Nephron (organoid): ENCODE measurements around the gene AIF1.

ENCODE experiments used
- H3K27ac Mint-ChIP-seq, 3 experiments: 2 replicates each; pipeline ENCODE4 v1.8.0; 2020; ENCODE audit warnings: mixed read lengths in 3 of 3, mild to moderate bottlenecking in 2 of 3, moderate library complexity in 1 of 3
- H3K27me3 Mint-ChIP-seq: 2 replicates; pipeline ENCODE4 v1.8.0; 2021; ENCODE audit warnings: low read depth, mild to moderate bottlenecking, moderate library complexity, mixed read lengths
- H3K36me3 Mint-ChIP-seq: 2 replicates; pipeline ENCODE4 v1.8.0; 2020; ENCODE audit warnings: low read depth, mixed read lengths
- H3K4me1 Mint-ChIP-seq: 2 replicates; pipeline ENCODE4 v1.8.0; 2020; ENCODE audit warnings: mixed read lengths
- H3K4me3 Mint-ChIP-seq, 3 experiments: 2 replicates each; pipeline ENCODE4 v1.8.0; 2020; ENCODE audit warnings: mild to moderate bottlenecking in 3 of 3, mixed read lengths in 3 of 3, moderate library complexity in 2 of 3
- H3K9me3 Mint-ChIP-seq: 2 replicates; pipeline ENCODE4 v1.8.0; 2020; ENCODE audit warnings: mixed read lengths
- TF ChIP-seq, protein P1 (sequence below), 3 experiments: fragments of 200-600 bp; sonication (generic); IDR thresholded peaks; one replicate each; pipeline ENCODE4 v1.5.0; 2021; ENCODE audit warnings: antibody characterized with exemption in 3 of 3; ENCODE audit not compliant: unreplicated experiment in 3 of 3

Gene AIF1

DNA sequence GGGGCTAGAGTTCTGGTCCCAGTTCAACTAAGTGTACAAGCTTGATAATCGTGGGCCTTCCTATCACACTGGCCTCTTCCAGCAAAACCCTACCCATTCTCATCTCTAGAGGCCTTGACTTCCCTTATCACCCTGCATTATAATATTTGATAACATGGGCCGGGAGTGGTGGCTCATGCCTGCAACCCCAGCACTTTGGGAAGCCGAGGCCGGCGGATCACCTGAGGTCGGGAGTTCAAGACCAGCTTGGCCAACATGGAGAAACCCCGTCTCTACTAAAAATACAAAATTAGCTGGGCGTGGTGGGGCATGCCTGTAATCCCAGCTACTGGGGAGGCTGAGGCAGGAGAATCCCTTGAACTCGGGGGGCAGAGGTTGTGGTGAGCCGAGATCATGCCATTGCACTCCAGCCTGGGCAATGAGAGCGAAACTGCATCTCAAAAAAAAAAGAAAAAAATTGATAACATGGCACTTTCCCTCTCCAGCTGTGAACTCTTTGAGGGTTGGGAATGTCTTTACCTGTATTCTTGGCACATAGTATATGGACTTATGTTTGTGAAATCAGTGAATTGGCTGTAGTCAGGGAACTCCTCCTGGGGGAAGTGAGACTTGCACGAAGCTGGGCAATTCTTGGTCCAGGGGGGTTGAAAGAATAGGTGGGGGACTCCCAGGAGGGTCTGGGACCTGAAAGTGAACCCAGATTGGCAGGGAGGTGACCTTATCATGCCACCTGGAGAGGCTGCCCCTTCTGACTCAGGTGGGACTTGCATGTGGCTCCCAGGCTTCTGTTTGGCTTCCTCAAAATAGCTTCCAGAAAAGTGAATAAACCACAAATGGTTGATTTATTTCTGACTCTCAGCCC lies 46.5 kb downstream of the AIF1 start:
- TF ChIP-seq, protein P1, sequence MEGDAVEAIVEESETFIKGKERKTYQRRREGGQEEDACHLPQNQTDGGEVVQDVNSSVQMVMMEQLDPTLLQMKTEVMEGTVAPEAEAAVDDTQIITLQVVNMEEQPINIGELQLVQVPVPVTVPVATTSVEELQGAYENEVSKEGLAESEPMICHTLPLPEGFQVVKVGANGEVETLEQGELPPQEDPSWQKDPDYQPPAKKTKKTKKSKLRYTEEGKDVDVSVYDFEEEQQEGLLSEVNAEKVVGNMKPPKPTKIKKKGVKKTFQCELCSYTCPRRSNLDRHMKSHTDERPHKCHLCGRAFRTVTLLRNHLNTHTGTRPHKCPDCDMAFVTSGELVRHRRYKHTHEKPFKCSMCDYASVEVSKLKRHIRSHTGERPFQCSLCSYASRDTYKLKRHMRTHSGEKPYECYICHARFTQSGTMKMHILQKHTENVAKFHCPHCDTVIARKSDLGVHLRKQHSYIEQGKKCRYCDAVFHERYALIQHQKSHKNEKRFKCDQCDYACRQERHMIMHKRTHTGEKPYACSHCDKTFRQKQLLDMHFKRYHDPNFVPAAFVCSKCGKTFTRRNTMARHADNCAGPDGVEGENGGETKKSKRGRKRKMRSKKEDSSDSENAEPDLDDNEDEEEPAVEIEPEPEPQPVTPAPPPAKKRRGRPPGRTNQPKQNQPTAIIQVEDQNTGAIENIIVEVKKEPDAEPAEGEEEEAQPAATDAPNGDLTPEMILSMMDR (IDR thresholded peaks at IDR 0.05; ENCODE audit: unreplicated experiment in 3 of 3) = no peak
- H3K9me3 Mint-ChIP-seq = no peaks in the 10 kb centered on the region
- H3K36me3 Mint-ChIP-seq = peaks cover 26% of the 10 kb centered on the region
- no peaks in the 10 kb centered on the region for H3K27me3 Mint-ChIP-seq
- H3K27ac Mint-ChIP-seq = peak overlapping the region; percentile 93 to 96 (median 94)
- H3K4me1 Mint-ChIP-seq = peaks cover 70% of the 10 kb centered on the region
- H3K4me3 Mint-ChIP-seq = peak overlapping the region; percentile 83 to 95 (median 89)

DNA sequence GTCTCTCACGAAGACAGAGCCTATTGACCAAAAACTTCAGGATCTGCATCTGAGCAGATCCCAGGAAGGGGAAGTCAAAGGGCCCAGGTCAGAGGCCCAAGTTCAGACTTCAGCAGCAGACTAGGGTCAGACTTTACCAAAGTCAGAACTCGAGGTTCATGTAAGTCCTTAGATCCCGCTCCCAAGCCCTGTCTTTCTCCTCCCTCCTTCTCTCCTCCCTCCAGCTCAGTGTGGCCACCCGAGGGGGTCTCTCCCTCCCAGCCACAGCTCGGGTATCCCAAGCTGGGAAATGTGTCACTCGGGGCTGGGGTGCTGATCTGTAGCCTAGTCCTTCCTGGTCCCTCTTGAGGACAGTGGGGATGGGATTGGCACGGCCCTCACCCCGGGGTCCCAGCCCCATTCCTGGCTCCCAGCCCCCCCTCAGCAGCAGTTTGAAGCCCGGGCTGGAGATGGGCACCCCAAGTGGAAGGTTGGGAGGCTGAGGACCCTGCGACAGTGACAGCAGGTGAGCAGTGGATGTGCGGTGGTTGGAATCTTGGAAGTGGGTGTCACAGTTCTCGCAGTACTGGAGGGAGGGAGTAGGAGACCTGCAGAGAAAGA lies 47.2 kb downstream of the AIF1 start:
- H3K36me3 Mint-ChIP-seq = peaks cover 24% of the 10 kb centered on the region
- peaks cover 73% of the 10 kb centered on the region for H3K4me1 Mint-ChIP-seq
- H3K27ac Mint-ChIP-seq = peak overlapping the region; percentile 51 to 93 (median 65)
- peak overlapping the region; percentile 83 to 95 (median 89) for H3K4me3 Mint-ChIP-seq
- TF ChIP-seq, protein P1 (IDR thresholded peaks at IDR 0.05; ENCODE audit: unreplicated experiment in 3 of 3) = no peak
- no peaks in the 10 kb centered on the region for H3K27me3 Mint-ChIP-seq
- no peaks in the 10 kb centered on the region for H3K9me3 Mint-ChIP-seq

DNA sequence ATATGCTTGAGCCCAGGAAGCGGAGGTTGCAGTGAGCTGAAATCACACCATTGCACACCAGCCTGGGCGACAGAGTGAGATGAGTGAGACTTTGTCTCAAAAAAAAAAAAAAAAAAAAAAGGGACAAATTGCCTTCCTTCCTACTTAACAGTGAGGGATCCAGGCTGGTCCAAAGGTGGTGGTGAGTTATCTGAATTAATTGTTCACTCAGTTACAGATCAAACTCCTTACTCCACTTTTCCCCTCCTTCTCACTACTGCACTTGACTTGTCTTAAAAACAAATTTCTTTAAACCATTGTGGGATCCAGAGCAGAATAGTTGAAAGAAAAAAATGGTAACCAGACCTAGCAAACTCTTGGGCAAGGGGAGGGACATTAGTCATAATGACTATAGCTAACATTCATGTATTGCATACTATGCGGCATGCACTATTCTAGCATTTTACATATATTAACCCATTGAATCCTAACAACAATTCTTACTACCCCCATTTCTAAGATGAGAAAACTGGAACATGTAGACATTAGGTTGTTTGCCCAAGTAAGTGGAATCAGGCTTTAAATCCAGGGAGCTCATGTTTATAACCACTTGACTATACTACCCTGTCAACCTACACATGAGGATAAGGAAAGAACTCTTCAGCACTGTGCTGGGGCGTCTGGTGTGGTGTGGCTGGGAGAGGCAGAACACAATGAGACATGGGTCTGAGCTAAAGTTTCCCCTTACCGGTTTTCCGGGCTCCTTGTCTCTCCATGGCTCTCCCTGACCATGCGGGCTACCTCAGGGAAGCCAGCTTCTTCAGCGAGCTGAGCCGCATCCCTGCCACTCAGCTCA lies 48.3 kb downstream of the AIF1 start:
- Mint-ChIP-seq H3K4me1 (peaks cover 68% of the 10 kb centered on the region), H3K36me3 (peaks cover 30% of the 10 kb centered on the region), H3K27ac (peak overlapping the region; percentile 97 to 99 (median 99))

DNA sequence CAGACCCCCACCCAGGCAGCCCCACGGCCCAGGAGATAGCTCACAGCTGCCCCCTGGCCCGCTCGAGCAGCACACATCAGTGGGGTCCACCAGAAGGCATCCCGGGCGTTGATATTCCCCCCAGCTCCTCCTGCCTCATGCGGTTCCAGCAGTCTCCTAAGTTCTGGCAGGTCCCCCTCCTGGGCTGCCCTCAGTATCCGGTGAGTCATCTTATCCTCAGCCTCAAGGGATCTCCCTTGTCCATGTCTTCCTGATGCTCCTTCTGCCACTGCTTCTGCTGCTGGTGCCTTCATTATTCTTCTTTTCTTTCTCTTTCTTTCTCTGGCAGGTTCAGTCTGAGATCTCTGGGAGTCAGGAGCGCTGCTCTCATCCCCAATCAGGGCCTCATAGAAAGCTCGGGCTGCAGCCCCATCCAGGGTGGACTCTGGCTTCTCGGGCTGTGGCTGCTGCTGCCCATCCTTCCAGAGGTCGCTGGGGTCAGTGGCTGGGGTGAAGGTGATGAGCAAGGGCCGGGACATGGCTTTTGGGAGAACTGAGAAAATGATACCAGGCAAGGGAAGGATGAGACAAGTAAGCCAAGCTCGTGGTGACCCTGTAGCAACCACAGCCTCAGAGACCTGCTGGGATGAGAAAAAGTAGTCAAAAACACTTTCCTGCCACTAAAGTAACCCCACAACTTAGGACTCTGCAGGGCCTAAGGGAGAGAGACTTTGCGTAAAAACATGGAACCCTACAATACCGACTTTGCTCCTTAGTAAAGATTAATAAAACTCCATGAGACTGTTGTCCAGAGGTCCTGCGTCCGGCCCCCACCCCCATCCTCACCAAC lies 49.1 kb downstream of the AIF1 start:
- peak overlapping the region; percentile 93 to 97 (median 95) for H3K4me3 Mint-ChIP-seq
- peaks cover 39% of the 10 kb centered on the region for H3K36me3 Mint-ChIP-seq
- TF ChIP-seq, protein P1 (IDR thresholded peaks at IDR 0.05; ENCODE audit: unreplicated experiment in 3 of 3) = no peak
- H3K9me3 Mint-ChIP-seq = no peaks in the 10 kb centered on the region
- peaks cover 60% of the 10 kb centered on the region for H3K4me1 Mint-ChIP-seq
- H3K27me3 Mint-ChIP-seq = no peaks in the 10 kb centered on the region
- peak overlapping the region; percentile 97 to 99 (median 99) for H3K27ac Mint-ChIP-seq

More for the DNA sequence above, 48.3 kb downstream of the AIF1 start:
- Mint-ChIP-seq H3K27me3 (no peaks in the 10 kb centered on the region), H3K4me3 (peak overlapping the region; percentile 93 to 97 (median 95)), H3K9me3 (no peaks in the 10 kb centered on the region)
- TF ChIP-seq, protein P1 (IDR thresholded peaks at IDR 0.05; ENCODE audit: unreplicated experiment in 3 of 3) = no peak

DNA sequence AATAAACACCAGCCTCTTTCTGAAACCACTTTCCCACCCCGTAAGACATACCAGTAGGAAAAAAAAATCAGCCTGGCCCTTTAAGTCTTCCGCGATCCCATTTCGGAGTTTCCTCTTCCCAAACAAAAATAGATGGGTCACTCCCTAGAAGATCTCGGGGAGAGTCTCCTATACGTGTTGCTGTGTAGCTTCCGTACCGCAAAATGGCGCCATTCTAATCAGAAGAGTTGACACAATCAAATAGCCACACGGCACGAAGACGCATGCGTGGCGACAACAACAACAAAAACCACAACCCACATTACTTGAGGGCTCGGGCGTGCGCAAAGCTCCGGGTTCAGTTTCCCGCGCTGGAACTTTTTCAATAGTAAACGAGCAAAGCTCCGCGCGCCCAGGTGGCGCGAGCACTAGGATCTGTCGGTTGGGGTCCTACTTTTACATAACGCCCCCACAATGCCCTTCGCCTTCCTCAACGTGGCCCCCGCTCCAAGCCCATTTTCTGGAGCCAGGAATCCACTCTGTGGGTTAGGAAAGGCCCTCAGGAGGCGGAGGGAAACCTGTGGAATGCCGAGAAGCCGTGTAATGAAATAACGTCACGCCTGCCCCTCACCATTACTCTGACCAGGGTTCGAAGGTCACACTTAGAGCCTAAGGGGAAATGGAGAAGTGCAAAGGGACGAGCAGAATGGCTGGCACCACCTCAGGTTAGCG lies 49.9 kb downstream of the AIF1 start, which contains the start of gene GPANK1:
TSS of gene GPANK1 (minus strand) at position 208 of the 711 bp plus-strand sequence. CDS start 519 bp downstream, outside the sequence.
- H3K4me3 Mint-ChIP-seq = peak within 1 kb of the TSS; percentile 93 to 97 (median 95)
- no peaks in the 10 kb centered on the region for H3K27me3 Mint-ChIP-seq
- peaks cover 46% of the 10 kb centered on the region for H3K36me3 Mint-ChIP-seq
- TF ChIP-seq, protein P1 (IDR thresholded peaks at IDR 0.05; ENCODE audit: unreplicated experiment in 3 of 3) = no peak
- H3K4me1 Mint-ChIP-seq = peaks cover 52% of the 10 kb centered on the region
- H3K9me3 Mint-ChIP-seq = no peaks in the 10 kb centered on the region
- H3K27ac Mint-ChIP-seq = peak within 1 kb of the TSS; percentile 97 to 99 (median 99)
